GM18951 (cell line): ENCODE measurements around the gene DEGS2.
A peak's percentile ranks its signal among the peaks of the same experiment; 100 is the strongest.

Source experiments
- POLR2A ChIP-seq: IDR thresholded peaks from 4 replicates; pipeline ENCODE4 v1.6.1; 2011; ENCODE audit warnings: mild to moderate bottlenecking; ENCODE audit not compliant: insufficient read length, insufficient read depth; ENCODE audit errors: extremely low read depth
- in situ Hi-C: fragments of 300-500 bp; cut with MboI; formaldehyde crosslinking; loops from one replicate; pipeline ENCODE4 v1.12.0; 2022; ENCODE audit warnings: low sequenced_read_pairs, mixed read lengths, inconsistent platforms; ENCODE audit not compliant: unreplicated experiment

DEGS2 gene

DNA sequence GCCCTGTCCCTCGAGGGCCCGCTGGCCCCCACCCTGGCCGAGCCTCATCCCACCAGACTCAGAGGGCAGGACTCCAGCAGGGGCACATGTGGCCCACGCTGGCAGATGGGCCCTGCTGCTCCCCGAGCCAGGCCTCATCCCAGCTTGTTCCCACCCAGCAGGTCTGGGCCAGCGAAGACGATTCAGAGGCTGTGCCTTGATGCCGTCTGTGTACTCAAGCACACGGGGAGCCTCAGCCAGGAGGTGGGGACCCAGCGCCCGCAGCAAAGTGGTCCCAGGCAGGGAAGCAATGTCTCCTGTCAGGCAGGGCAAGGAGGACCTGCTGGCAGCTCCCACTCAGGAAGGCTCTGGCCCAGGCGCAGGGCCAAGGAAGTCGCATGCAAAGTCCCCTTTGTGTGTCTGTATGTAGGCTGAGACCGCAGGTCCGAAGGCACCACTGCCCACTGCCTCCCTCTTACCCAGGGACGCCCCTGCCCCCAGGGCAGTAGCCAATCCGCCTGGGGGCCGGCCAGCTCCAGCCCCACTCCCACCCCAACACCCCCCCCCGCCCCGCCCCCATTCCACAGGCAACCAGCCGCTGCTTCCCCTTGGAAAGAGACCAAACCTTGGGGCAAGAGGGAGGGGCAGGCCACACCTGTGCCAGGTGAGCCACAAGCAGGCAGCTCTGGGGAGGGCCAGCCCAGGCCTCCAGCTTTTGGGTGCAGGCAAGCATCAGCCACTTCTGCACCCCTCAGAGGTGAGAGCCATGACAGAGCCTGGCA, 9.4 kb downstream of the DEGS2 start:
- no peak for TF ChIP-seq POLR2A
- in situ Hi-C loops, result no loop called here

DNA sequence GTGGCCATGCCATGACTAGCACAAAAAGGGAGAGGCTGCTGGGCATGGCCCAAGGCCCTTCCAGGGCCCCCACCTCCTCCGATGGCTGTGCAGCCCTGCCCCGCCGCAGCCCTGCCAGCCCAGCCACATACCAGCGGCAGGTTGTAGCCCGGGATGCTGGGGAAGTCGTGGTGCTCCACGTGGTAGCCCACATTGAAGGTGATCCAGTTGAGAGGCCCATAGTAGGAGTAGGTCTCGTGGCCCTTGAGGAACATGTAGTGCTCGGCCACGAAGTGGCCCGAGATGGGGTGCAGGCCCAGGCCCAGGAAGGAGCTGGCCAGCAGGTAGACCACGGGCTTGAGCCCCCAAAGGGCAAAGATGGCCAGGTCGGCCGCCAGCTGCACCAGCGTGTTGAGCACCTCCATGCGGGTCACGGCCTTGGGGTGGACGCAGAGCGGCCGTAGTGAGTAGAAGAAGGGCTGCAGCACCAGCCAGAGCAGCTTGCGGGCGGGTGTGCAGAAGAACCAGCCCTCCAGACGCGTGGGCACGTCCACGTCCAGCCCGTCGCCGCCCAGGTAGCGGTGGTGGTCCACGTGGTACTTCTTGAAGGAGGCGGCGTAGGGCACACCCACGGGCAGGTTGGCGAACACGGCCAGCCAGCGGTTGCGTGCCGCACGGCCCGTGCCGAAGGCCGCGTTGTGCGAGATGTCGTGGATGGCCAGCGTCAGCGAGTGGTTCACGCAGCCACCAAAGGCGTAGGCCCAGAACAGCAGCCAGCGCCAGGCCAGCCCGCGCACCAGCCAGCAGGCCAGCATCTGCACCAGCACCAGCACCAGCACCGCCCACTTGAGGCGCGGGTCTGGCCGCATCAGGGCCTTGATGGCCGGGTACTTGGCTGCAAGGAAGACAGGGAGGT, 10.4 kb downstream of the DEGS2 start:
- no peak for TF ChIP-seq POLR2A
- in situ Hi-C loops, result no loop called here

- in situ Hi-C loops, result no loop called here
- no peak for TF ChIP-seq POLR2A
Measured at GRCh38 chr14:100147691-100148464, 11.6 kb downstream of the DEGS2 start.

DNA sequence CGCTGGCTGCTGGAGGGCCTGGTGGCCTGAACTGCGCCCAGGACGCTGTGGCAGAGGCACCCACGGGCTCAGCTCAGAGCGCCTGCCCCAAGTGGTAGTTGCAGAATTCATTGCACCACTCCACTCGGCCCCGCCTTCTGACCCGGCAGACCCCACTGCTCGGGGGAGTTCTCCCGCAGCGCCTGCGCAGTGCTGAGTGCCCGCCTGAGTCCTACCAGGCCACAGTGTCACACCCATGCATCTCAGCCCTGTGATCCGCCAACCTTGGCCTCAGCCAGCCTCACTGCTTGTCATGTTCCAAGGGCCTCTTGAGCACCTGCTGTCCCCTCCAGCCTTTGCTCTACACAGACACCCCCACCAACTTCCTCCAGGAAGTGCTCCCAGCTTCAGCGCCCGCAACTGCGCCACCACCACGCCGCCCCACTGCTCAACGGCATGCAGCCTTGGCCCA, 12.2 kb downstream of the DEGS2 start:
- in situ Hi-C loops, result no loop called here
- TF ChIP-seq POLR2A, result no peak

DNA sequence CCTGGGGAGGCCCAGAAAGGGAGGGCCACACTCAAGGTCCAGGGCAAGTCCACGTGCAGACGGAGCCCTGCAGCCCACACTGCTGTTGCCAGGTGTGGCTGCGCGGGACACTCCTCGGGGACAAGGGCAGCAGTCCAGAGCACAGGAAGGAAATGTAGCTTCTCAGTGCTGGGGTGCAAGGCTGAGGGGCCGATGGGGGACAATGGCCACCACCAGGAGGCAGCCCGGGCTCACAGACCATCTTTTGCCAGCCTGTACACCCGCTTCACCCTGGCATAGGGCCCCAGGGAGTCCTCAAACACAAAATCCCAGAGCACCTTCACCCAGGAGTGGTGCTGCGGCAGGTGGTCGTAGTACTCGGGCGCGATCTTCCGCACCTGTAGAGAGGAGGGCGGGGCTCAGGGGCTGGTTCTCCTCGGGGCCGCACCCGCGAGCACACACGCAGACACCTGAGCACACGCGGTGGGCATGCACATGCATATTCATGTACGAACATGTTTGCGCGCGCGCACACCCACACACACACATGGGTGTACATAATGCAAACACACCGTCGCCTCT, 12.8 kb downstream of the DEGS2 start:
- peak; percentile 9 for TF ChIP-seq POLR2A
- in situ Hi-C loops, result no loop called here

GRCh38 chr14:100145682-100146464, 13.6 kb downstream of the DEGS2 start:
- no peak for TF ChIP-seq POLR2A
- in situ Hi-C loops, result no loop called here

- no peak for TF ChIP-seq POLR2A
- in situ Hi-C loops, result no loop called here
Measured at GRCh38 chr14:100144996-100145646, 14.3 kb downstream of the DEGS2 start.

DNA sequence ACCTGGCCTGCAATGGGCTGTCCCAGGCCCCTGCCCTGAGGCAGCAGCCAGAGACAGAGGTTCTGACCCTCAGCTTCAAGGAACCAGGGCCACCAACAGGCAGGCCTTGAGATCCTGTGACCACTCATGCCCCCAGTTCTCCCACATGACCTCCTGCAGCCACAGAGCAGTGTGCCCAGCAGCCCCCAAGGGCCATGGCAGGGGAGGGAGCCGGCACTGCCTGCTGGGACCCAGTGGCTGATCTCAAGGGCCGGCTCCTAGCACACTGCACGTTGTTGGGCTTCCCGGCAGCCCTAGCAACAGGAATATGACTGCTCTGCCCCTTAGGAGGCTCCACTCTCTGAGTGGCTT, 14.8 kb downstream of the DEGS2 start:
- TF ChIP-seq POLR2A, result no peak
- in situ Hi-C loops, result no loop called here

GRCh38 chr14:100143934-100144333, 15.5 kb downstream of the DEGS2 start:
- no peak for TF ChIP-seq POLR2A

DNA sequence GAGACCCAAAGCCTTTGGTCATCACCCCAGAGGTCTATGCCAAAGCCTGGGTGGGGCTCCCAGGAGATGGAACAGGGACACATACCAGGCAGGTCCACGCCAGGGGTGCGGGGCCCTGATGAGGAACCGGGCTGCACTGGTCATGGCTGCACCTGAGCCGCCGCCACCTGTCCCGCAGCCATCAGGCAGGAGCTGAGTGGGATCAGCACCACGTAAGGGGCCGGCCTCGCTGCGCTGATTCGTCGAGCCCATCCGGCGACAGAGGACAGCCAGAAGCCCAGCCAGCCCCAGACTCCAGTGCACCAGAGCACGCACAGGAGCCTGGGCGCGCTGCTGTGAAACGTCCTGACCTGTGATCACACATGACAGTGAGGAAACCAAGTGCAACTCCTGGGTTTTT, 15.9 kb downstream of the DEGS2 start:
- in situ Hi-C loops, result no loop called here
- TF ChIP-seq POLR2A, result no peak

More at GRCh38 chr14:100143934-100144333, 15.5 kb downstream of the DEGS2 start:
- in situ Hi-C loops, result no loop called here

DNA sequence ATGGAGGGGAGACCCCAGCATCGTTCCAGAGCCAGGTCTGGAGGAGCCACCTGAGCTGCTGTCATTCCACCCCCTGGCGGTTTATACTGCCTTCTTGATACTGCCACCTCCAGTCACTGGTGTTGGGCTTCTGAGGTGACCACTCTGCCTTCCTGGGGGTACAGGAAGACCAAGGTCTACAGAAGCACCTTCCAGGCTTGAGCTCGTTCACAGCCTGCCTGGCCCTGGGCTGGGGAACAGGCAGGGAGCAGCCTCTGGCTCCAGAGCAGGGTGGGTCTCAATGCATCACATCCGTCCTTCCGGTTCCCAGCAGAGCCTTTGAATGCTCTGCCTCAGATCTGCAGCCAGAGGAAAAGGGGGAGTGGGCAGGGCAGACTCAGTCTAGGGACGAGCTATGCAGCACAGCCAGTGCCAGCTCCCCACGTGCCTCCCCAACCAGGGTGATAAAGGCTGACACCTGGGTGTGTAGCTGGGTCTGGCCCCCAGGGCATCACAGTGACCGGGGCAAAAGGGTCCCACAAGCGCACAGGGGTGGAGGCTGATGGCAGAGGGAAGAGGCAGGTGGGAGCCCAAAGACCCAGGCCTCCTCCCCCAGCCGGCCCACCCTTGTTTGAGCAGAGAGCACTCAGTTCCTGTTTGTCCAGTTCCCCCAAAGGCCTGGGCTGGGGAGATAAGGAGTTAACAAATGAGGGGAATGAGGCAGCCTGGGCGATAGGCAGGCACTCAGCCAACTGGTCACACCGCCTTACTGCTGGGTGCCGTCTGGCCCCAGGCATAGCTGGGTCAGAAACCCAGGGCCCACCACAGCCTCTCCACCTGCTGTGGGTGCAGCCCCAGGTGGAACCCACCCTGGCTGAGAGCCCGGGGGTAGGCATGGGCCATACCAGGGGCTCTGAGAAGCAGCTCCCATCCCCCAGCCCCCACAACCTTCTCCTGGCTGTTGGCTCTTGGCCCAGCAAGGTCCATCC, 17.1 kb downstream of the DEGS2 start:
- in situ Hi-C loops, result no loop called here
- no peak for TF ChIP-seq POLR2A

- no peak for TF ChIP-seq POLR2A
Measured at GRCh38 chr14:100141098-100141497, 18.3 kb downstream of the DEGS2 start.

More at GRCh38 chr14:100141098-100141497, 18.3 kb downstream of the DEGS2 start:
- in situ Hi-C loops, result no loop called here
